ENCODE data around the gene DDX27.
A peak's percentile ranks its signal among the peaks of the same experiment; 100 is the strongest.
"Not testable (repeated sequence)": the region's sequence is repeated elsewhere in the genome, so short reads cannot be mapped to it uniquely, and the experiment has no call there.

DDX27 gene

DNA sequence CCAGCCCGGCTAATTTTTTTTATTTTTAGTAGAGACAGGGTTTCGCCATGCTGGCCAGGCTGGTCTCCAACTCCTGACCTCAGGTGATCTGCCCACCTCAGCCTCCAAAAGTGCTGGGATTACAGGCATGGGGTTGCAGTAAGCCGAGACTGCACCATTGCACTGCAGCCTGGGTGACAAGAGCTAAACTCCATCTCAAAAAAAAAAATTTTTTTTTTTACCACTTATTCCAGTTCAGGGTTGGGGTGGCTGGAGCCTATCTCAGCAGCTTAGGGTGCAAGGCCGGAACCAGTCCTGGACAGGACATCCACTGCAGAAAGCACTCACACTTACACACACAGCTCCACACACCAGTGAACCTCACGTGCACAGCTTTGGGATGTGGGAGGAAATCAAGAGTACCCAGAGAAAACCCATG is 35.1 kb upstream of the DDX27 start:
- not testable (repeated sequence) for H3K27ac ChIP-seq (ENCODE audit: low read depth, low read length); H3K27me3 ChIP-seq (ENCODE audit: control insufficient read depth in 5 of 5, insufficient read depth in 4 of 5, low read length in 5 of 5); H3K36me3 ChIP-seq (ENCODE audit: control insufficient read depth in 5 of 5, insufficient read depth in 5 of 5, low read length in 5 of 5); H3K9ac ChIP-seq (ENCODE audit: low read length in 5 of 5); H3K9me3 ChIP-seq (ENCODE audit: control insufficient read depth in 5 of 5, low read length in 5 of 5); H3K4me3 ChIP-seq (ENCODE audit: low read depth in 1 of 5, low read length in 5 of 5)
- peaks cover 2 to 41% (median 30%) of the 10 kb centered on the region in 5 donors for H3K4me1 ChIP-seq (ENCODE audit: control insufficient read depth in 5 of 5, insufficient read depth in 5 of 5, low read length in 5 of 5)

- no peak overlapping the region for H3K9ac ChIP-seq (ENCODE audit: low read length in 5 of 5)
- no peaks in the 10 kb centered on the region for H3K36me3 ChIP-seq (ENCODE audit: control insufficient read depth in 5 of 5, insufficient read depth in 5 of 5, low read length in 5 of 5)
- peaks cover 2 to 35% (median 26%) of the 10 kb centered on the region in 5 donors for H3K4me1 ChIP-seq (ENCODE audit: control insufficient read depth in 5 of 5, insufficient read depth in 5 of 5, low read length in 5 of 5)
- H3K27ac ChIP-seq (ENCODE audit: low read depth, low read length) = no peak overlapping the region
- H3K27me3 ChIP-seq (ENCODE audit: control insufficient read depth in 5 of 5, insufficient read depth in 4 of 5, low read length in 5 of 5) = no peaks in the 10 kb centered on the region
- H3K9me3 ChIP-seq (ENCODE audit: control insufficient read depth in 5 of 5, low read length in 5 of 5) = no peaks in the 10 kb centered on the region
- H3K4me3 ChIP-seq (ENCODE audit: low read depth in 1 of 5, low read length in 5 of 5) = no peak overlapping the region
Observed at GRCh38 chr20:49184691-49185070, 34.5 kb upstream of the DDX27 start.

- Histone ChIP-seq H3K36me3 (ENCODE audit: control insufficient read depth in 5 of 5, insufficient read depth in 5 of 5, low read length in 5 of 5) (no peaks in the 10 kb centered on the region), H3K9ac (ENCODE audit: low read length in 5 of 5) (peak overlapping the region in 1 of 5 donors; percentile 35), H3K27me3 (ENCODE audit: control insufficient read depth in 5 of 5, insufficient read depth in 4 of 5, low read length in 5 of 5) (no peaks in the 10 kb centered on the region), H3K27ac (ENCODE audit: low read depth, low read length) (peak overlapping the region; percentile 52), H3K4me1 (ENCODE audit: control insufficient read depth in 5 of 5, insufficient read depth in 5 of 5, low read length in 5 of 5) (peaks cover 2 to 31% (median 26%) of the 10 kb centered on the region in 5 donors), H3K9me3 (ENCODE audit: control insufficient read depth in 5 of 5, low read length in 5 of 5) (no peaks in the 10 kb centered on the region), H3K4me3 (ENCODE audit: low read depth in 1 of 5, low read length in 5 of 5) (no peak overlapping the region)
Observed at GRCh38 chr20:49185071-49185761, 34.0 kb upstream of the DDX27 start.

DNA sequence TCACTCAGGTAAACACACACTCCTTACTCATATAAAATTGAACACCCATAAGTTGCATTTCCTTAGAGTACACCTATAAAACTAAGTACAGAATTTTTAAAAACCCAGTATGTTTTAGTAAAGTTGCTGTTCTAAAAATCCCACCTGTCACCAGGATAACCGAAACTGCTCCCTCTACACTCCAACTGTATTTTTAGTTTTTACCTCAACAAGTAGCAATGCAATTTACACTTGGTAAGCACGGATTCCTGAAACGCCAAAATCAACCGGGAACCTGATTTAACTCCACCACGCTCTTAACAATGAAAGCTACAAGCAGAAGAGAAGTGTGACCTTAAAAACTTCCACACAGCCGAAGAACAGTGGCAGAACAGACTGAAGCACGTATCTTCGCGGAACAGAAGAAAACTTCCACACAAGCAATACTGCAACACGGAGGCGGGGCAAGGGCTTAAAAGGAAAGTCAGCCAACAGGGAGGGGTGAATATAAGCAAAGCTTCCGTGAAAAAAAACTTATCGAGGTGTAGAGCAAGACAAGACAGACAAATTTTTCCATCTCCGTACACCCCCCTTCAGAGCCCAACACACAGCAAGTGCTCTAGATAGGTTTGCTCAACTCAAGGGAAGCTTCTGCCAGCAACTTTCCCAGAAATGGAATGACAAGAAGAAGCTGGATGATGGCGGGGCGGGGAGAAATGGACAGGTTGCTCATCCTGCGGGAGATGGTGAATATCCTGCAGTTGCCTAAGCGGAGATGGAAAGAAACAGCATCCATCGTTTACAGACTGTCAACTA is 32.5 kb upstream of the DDX27 start:
- Histone ChIP-seq H3K36me3 (ENCODE audit: control insufficient read depth in 5 of 5, insufficient read depth in 5 of 5, low read length in 5 of 5) (no peaks in the 10 kb centered on the region), H3K4me3 (ENCODE audit: low read depth in 1 of 5, low read length in 5 of 5) (peak overlapping the region; percentile 83 to 96 (median 88)), H3K27ac (ENCODE audit: low read depth, low read length) (peak overlapping the region; percentile 82), H3K27me3 (ENCODE audit: control insufficient read depth in 5 of 5, insufficient read depth in 4 of 5, low read length in 5 of 5) (no peaks in the 10 kb centered on the region), H3K9me3 (ENCODE audit: control insufficient read depth in 5 of 5, low read length in 5 of 5) (no peaks in the 10 kb centered on the region), H3K9ac (ENCODE audit: low read length in 5 of 5) (peak overlapping the region; percentile 63 to 92 (median 87)), H3K4me1 (ENCODE audit: control insufficient read depth in 5 of 5, insufficient read depth in 5 of 5, low read length in 5 of 5) (peaks cover 2 to 31% (median 22%) of the 10 kb centered on the region in 5 donors)

GRCh38 chr20:49187330-49187850 is 31.8 kb upstream of the DDX27 start:
- Histone ChIP-seq H3K9me3 (ENCODE audit: control insufficient read depth in 5 of 5, low read length in 5 of 5) (no peaks in the 10 kb centered on the region), H3K9ac (ENCODE audit: low read length in 5 of 5) (peak overlapping the region; percentile 78 to 92 (median 87)), H3K27ac (ENCODE audit: low read depth, low read length) (peak overlapping the region; percentile 82), H3K4me3 (ENCODE audit: low read depth in 1 of 5, low read length in 5 of 5) (peak overlapping the region; percentile 83 to 96 (median 88)), H3K36me3 (ENCODE audit: control insufficient read depth in 5 of 5, insufficient read depth in 5 of 5, low read length in 5 of 5) (no peaks in the 10 kb centered on the region), H3K27me3 (ENCODE audit: control insufficient read depth in 5 of 5, insufficient read depth in 4 of 5, low read length in 5 of 5) (no peaks in the 10 kb centered on the region), H3K4me1 (ENCODE audit: control insufficient read depth in 5 of 5, insufficient read depth in 5 of 5, low read length in 5 of 5) (peaks cover 2 to 31% (median 19%) of the 10 kb centered on the region in 5 donors)

DNA sequence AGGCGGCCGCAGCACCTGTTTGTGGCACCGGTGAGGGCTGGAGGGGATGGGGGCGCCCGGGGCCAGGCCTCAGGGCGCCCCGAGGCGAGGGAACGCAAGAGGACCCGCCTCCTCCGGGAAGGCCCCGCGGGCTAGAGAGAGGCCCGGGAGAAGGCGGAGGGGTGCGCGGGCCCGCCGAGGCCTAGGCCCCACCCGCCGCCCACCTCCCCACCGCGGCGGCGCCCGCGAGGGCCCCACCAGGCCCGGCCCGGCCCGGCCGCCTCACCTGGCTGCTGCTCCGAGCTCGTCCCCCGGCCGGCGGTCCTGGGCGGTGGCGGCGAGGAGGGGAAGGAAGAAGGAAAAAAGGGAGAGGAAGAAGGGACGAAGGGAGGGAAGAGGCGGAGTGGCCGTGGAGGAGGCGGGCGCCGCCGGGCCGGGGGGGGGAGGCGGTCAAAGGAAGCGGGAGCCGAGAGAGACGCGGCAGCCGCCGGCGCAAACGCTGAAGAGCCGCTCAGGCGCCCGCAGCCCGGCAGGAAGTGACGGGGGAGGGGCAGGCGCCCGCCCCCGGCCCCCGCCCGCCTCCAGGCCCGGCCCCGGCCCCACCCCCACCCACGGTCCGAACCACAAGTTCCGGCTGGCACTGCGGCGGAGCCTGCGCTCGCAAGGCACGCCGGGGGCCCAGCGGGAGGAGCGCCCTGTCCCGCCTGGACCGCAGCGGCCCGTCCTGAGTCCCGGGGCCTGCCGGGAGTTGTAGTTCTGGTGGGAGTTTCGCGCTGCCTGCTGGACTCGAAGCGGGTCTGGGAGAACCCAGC is 31.2 kb upstream of the DDX27 start, which contains the start of gene STAU1:
Gene STAU1 (minus strand): TSS at position 484 of the 791 bp plus-strand sequence. CDS start 22,133 bp downstream, outside the sequence.
- Histone ChIP-seq H3K9ac (ENCODE audit: low read length in 5 of 5) (peak within 1 kb of the TSS; percentile 78 to 92 (median 87)), H3K27me3 (ENCODE audit: control insufficient read depth in 5 of 5, insufficient read depth in 4 of 5, low read length in 5 of 5) (no peaks in the 10 kb centered on the region)

GRCh38 chr20:49192944-49193518 is 26.2 kb upstream of the DDX27 start:
- H3K36me3 ChIP-seq (ENCODE audit: control insufficient read depth in 5 of 5, insufficient read depth in 5 of 5, low read length in 5 of 5); H3K4me1 ChIP-seq (ENCODE audit: control insufficient read depth in 5 of 5, insufficient read depth in 5 of 5, low read length in 5 of 5); H3K4me3 ChIP-seq (ENCODE audit: low read depth in 1 of 5, low read length in 5 of 5); H3K9me3 ChIP-seq (ENCODE audit: control insufficient read depth in 5 of 5, low read length in 5 of 5); H3K27me3 ChIP-seq (ENCODE audit: control insufficient read depth in 5 of 5, insufficient read depth in 4 of 5, low read length in 5 of 5); H3K27ac ChIP-seq (ENCODE audit: low read depth, low read length); H3K9ac ChIP-seq (ENCODE audit: low read length in 5 of 5): not testable (repeated sequence)

More for the DNA sequence above, 31.2 kb upstream of the DDX27 start, which contains the start of gene STAU1:
- Histone ChIP-seq H3K4me1 (ENCODE audit: control insufficient read depth in 5 of 5, insufficient read depth in 5 of 5, low read length in 5 of 5) (peaks cover 2 to 31% (median 19%) of the 10 kb centered on the region in 5 donors), H3K27ac (ENCODE audit: low read depth, low read length) (peak within 1 kb of the TSS; percentile 82), H3K36me3 (ENCODE audit: control insufficient read depth in 5 of 5, insufficient read depth in 5 of 5, low read length in 5 of 5) (no peaks in the 10 kb centered on the region), H3K4me3 (ENCODE audit: low read depth in 1 of 5, low read length in 5 of 5) (peak within 1 kb of the TSS; percentile 83 to 96 (median 88)), H3K9me3 (ENCODE audit: control insufficient read depth in 5 of 5, low read length in 5 of 5) (no peaks in the 10 kb centered on the region)

DNA sequence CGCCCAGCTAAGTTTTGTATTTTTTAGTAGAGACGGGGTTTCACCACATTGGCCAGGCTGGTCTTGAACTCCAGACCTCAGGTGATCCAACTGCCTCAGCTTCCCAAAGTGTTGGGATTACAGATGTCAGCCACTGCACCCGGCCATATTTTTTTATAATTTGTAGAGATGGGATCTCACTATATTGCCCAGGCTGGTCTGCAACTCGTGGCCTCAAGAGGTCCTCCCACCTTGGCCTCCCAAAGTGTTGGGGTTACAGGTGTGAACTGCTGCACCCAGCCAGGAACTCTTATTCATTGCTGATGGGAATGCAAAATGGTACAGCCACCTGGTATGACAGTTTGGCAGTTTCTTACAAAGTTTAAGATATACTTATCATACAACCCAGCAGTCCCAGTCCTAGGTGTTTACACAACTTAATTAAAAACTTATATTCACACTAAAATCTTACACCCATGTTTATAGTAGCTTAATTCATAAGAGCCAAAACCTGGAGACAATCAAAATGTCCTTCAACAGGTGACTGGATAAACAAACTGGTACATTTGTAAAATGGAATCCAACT is 19.4 kb upstream of the DDX27 start:
- no peaks in the 10 kb centered on the region for H3K27me3 ChIP-seq (ENCODE audit: control insufficient read depth in 5 of 5, insufficient read depth in 4 of 5, low read length in 5 of 5)
- no peak overlapping the region for H3K27ac ChIP-seq (ENCODE audit: low read depth, low read length)
- H3K9me3 ChIP-seq (ENCODE audit: control insufficient read depth in 5 of 5, low read length in 5 of 5) = no peaks in the 10 kb centered on the region
- no peaks in the 10 kb centered on the region for H3K36me3 ChIP-seq (ENCODE audit: control insufficient read depth in 5 of 5, insufficient read depth in 5 of 5, low read length in 5 of 5)
- H3K4me3 ChIP-seq (ENCODE audit: low read depth in 1 of 5, low read length in 5 of 5) = no peak overlapping the region
- H3K9ac ChIP-seq (ENCODE audit: low read length in 5 of 5) = no peak overlapping the region
- no peaks in the 10 kb centered on the region for H3K4me1 ChIP-seq (ENCODE audit: control insufficient read depth in 5 of 5, insufficient read depth in 5 of 5, low read length in 5 of 5)

GRCh38 chr20:49203011-49203410 is 16.2 kb upstream of the DDX27 start:
- Histone ChIP-seq H3K9me3 (ENCODE audit: control insufficient read depth in 5 of 5, low read length in 5 of 5) (no peaks in the 10 kb centered on the region), H3K36me3 (ENCODE audit: control insufficient read depth in 5 of 5, insufficient read depth in 5 of 5, low read length in 5 of 5) (no peaks in the 10 kb centered on the region), H3K9ac (ENCODE audit: low read length in 5 of 5) (no peak overlapping the region), H3K27ac (ENCODE audit: low read depth, low read length) (no peak overlapping the region), H3K4me1 (ENCODE audit: control insufficient read depth in 5 of 5, insufficient read depth in 5 of 5, low read length in 5 of 5) (no peaks in the 10 kb centered on the region), H3K27me3 (ENCODE audit: control insufficient read depth in 5 of 5, insufficient read depth in 4 of 5, low read length in 5 of 5) (no peaks in the 10 kb centered on the region), H3K4me3 (ENCODE audit: low read depth in 1 of 5, low read length in 5 of 5) (no peak overlapping the region)

All from subcutaneous abdominal adipose tissue (tissue), 5 donors.